NCI-H2171 (cell line): ENCODE data around the gene ANKRD45.
"Not testable (repeated sequence)": the region's sequence is repeated elsewhere in the genome, so short reads cannot be mapped to it uniquely, and the experiment has no call there.

Experiments used
- DNase-seq: peaks from one replicate; lab custom pipeline; 2025; lab: John Stamatoyannopoulos, UW

The ANKRD45 gene

GRCh38 chr1:173572201-173572873, 97.3 kb downstream of the ANKRD45 start:
- no peak for DNase-seq

DNA sequence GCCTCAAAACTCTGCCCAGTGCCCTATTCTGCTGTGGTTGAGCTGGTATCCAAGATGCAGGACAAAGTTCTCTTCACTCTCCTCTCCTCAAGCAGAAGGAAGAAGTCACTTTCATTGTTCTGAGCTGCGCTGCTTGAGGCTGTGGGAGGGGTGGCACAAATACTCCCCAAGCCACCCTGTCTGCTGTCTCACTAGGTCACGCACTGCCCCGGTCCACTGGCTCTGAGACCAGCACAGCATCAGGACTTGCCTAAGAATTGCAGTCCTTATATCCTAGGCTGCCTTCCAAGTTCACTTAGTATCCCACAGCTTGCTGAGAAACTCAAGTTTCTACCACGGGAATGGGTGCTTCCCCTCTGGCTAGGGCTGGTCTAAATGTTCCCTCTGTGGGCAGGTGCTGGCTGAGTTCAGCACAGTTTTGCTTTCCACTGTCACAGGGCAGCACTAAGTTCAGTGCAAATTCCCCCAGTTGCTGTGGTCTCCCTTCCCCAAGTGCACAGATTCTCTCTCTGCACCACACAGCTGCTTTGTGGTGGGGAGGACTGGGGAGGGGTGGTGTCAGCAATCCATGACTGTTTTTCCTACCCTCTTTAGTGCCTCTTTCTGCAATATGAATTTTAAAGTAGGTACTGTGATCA, 99.2 kb downstream of the ANKRD45 start:
- no peak for DNase-seq

DNA sequence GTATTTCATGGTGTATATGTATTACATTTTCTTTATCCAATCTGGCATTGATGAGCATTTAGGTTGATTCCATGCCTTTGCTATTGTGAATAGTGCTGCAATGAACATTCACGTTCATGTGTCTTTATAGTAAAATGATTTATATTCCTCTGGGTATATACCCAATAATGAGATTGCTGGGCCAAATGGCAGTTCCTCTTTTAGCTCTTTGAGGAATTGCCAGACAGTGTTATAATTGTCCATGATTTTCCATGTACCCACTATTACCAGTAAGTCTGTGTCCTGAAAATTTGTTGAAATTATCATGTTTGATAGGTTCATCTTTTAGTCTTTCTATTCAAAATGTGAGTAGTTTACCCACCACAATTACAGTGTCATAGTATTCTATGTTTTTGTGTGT, 101.2 kb downstream of the ANKRD45 start:
- DNase-seq = no peak

DNA sequence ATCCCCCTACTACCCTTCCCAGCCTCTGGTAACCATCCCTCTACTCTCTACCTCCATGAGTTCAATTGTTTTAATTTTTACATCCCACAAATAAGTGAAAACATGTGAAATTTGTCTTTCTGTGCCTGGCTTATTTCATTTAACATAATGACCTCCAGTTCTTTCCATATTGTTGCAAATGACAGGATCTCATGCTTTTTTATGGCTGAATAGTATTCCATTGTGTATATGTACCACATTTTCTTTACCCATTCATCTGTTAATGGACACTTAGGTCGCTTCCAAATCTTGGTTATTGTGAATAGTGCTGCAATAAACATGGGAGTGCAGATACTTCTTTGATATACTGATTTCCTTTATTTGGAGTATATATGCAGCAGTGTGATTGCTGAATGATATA, 105.8 kb downstream of the ANKRD45 start:
- not testable (repeated sequence) for DNase-seq

- no peak for DNase-seq
Observed at GRCh38 chr1:173562813-173563212, 106.8 kb downstream of the ANKRD45 start.

DNA sequence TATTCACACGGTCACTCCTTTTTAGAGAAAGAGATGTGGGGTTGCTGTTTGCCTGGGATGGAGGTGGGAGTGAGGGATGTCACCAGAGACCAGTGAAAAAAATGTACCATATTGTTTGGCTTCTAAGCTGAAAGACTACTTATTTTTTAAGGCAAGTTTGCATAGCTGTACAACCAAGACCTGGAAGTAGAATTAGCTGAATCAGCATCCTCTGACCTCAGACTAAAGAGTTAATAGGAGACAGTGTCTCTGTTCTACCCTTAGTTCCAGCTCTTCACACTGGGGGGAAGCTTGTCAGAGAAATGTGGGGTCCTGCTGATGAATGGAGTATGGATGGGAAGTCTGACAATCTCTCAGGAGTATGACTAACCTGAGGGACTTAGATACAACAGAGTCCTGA, 108.4 kb downstream of the ANKRD45 start:
- no peak for DNase-seq

- no peak for DNase-seq
Observed at GRCh38 chr1:173560285-173560880, 109.3 kb downstream of the ANKRD45 start.
